Neural progenitor cell (in vitro differentiated cells): ENCODE data around the gene CHST8. TPM values are rescaled to one million over a fixed set of nuclear protein-coding genes. Genes with fewer than 3 reads are reported as not detected.

Experiments used
- DNase-seq: peaks from one replicate; pipeline ENCODE4 v3.0.0-alpha.2; 2016; ENCODE audit warnings: low spot score
- H2AFZ ChIP-seq: fragments of 200-600 bp; sonication (generic); replicated peaks from 2 replicates; pipeline ENCODE4 v1.6.1; 2016; ENCODE audit warnings: antibody characterized with exemption
- H3F3A ChIP-seq: fragments of 200-600 bp; sonication (generic); 2 replicates; pipeline ENCODE4 v1.6.1; 2016; ENCODE audit warnings: antibody characterized with exemption, low read depth
- H3K27ac ChIP-seq: fragments of 200-600 bp; sonication (generic); 2 replicates; pipeline ENCODE4 v1.5.1; 2016; ENCODE audit warnings: mild to moderate bottlenecking
- H3K27me3 ChIP-seq: fragments of 200-600 bp; sonication (generic); 2 replicates; pipeline ENCODE4 v1.6.1; 2016; ENCODE audit warnings: mild to moderate bottlenecking, moderate library complexity
- H3K36me3 ChIP-seq: fragments of 200-600 bp; sonication (generic); 2 replicates; pipeline ENCODE4 v1.5.1; 2016
- H3K4me1 ChIP-seq: fragments of 200-600 bp; sonication (generic); 2 replicates; pipeline ENCODE4 v1.6.1; 2016; ENCODE audit warnings: mixed run types
- H3K4me2 ChIP-seq: fragments of 200-600 bp; sonication (generic); 2 replicates; pipeline ENCODE4 v1.6.1; 2016
- H3K4me3 ChIP-seq: fragments of 200-600 bp; sonication (generic); 2 replicates; pipeline ENCODE4 v1.5.1; 2016
- H3K79me2 ChIP-seq: fragments of 200-600 bp; sonication (generic); 2 replicates; pipeline ENCODE4 v1.6.1; 2016; ENCODE audit warnings: low read depth
- H3K9ac ChIP-seq: fragments of 200-600 bp; sonication (generic); 2 replicates; pipeline ENCODE4 v1.6.1; 2016
- H3K9me3 ChIP-seq: fragments of 200-600 bp; sonication (generic); 2 replicates; pipeline ENCODE4 v1.5.1; 2016; ENCODE audit warnings: low read depth
- H4K20me1 ChIP-seq: fragments of 200-600 bp; sonication (generic); 2 replicates; pipeline ENCODE4 v1.6.1; 2016; ENCODE audit warnings: low read depth
- H3K27ac Mint-ChIP-seq: 3 replicates; pipeline ENCODE4 v1.8.0; 2021; ENCODE audit warnings: mixed read lengths
- H3K27me3 Mint-ChIP-seq: 2 replicates; pipeline ENCODE4 v1.8.0; 2022; ENCODE audit warnings: low read depth, mild to moderate bottlenecking, inconsistent platforms, moderate library complexity, mixed read lengths; ENCODE audit not compliant: insufficient read depth
- H3K36me3 Mint-ChIP-seq: 3 replicates; pipeline ENCODE4 v1.8.0; 2021; ENCODE audit warnings: mixed read lengths
- H3K4me1 Mint-ChIP-seq: 3 replicates; pipeline ENCODE4 v1.8.0; 2021; ENCODE audit warnings: mixed read lengths
- H3K4me3 Mint-ChIP-seq: 3 replicates; pipeline ENCODE4 v1.8.0; 2021; ENCODE audit warnings: mild to moderate bottlenecking, moderate library complexity, mixed read lengths
- H3K9me3 Mint-ChIP-seq: 3 replicates; pipeline ENCODE4 v1.8.0; 2020; ENCODE audit warnings: mixed read lengths
- CTCF ChIP-seq: fragments of 200-600 bp; sonication (generic); IDR thresholded peaks from 2 replicates; pipeline ENCODE4 v1.5.1; 2017; ENCODE audit warnings: antibody characterized with exemption, mild to moderate bottlenecking
- EZH2 ChIP-seq: fragments of 200-600 bp; sonication (generic); IDR thresholded peaks from 2 replicates; pipeline ENCODE4 v1.6.1; 2017; ENCODE audit warnings: antibody characterized with exemption, mild to moderate bottlenecking, moderate library complexity
- EZH2phosphoT487 ChIP-seq: fragments of 200-600 bp; sonication (generic); IDR thresholded peaks from 2 replicates; pipeline ENCODE4 v1.6.1; 2017; ENCODE audit warnings: antibody characterized with exemption
- total RNA-seq: library from RNA; depleted of rRNA; stranded (reverse); fragments of >200 nt; gene quantifications from 2 replicates; pipeline ENCODE4 v1.2.3, GENCODE V29; 2015; ENCODE audit warnings: low replicate concordance

The CHST8 gene
- total RNA-seq, 1 donor from 2014 or later, result 0.92 TPM

- H3K27ac Mint-ChIP-seq, result no peak overlapping the region
- Histone ChIP-seq H4K20me1 (no peaks in the 10 kb centered on the region), H3K9me3 (peaks cover 13% of the 10 kb centered on the region), H3K4me1 (no peaks in the 10 kb centered on the region), H3K27me3 (no peaks in the 10 kb centered on the region), H2AFZ (peak overlapping the region; percentile 64), H3K9ac (no peak overlapping the region), H3F3A (no peaks in the 10 kb centered on the region), H3K27ac (no peak overlapping the region), H3K79me2 (no peaks in the 10 kb centered on the region), H3K4me2 (no peak overlapping the region), H3K36me3 (no peaks in the 10 kb centered on the region), H3K4me3 (no peak overlapping the region)
- DNase-seq, result no peak
- peaks cover 8% of the 10 kb centered on the region for H3K9me3 Mint-ChIP-seq
- no peaks in the 10 kb centered on the region for H3K4me1 Mint-ChIP-seq
- no peak overlapping the region for H3K4me3 Mint-ChIP-seq
- TF ChIP-seq EZH2 (no peak), CTCF (no peak), EZH2phosphoT487 (no peak)
- peaks cover 10% of the 10 kb centered on the region for H3K27me3 Mint-ChIP-seq
- H3K36me3 Mint-ChIP-seq, result no peaks in the 10 kb centered on the region
These were observed 15.2 kb upstream of the CHST8 start for GRCh38 chr19:33606556-33606955.

- peaks cover 18% of the 10 kb centered on the region for H3K27me3 ChIP-seq
- Mint-ChIP-seq H3K4me3 (no peak overlapping the region), H3K36me3 (no peaks in the 10 kb centered on the region), H3K9me3 (peaks cover 6% of the 10 kb centered on the region), H3K4me1 (no peaks in the 10 kb centered on the region), H3K27ac (no peak overlapping the region), H3K27me3 (peaks cover 4% of the 10 kb centered on the region)
- peaks cover 10% of the 10 kb centered on the region for H3K9me3 ChIP-seq
- H3K4me3 ChIP-seq, result no peak overlapping the region
- no peaks in the 10 kb centered on the region for H4K20me1 ChIP-seq
- H3F3A ChIP-seq, result no peaks in the 10 kb centered on the region
- no peak overlapping the region for H2AFZ ChIP-seq
- H3K27ac ChIP-seq, result no peak overlapping the region
- no peak for TF ChIP-seq CTCF
- no peak for TF ChIP-seq EZH2
- TF ChIP-seq EZH2phosphoT487, result no peak
- no peak overlapping the region for H3K9ac ChIP-seq
- no peaks in the 10 kb centered on the region for H3K4me1 ChIP-seq
- H3K36me3 ChIP-seq, result no peaks in the 10 kb centered on the region
- H3K79me2 ChIP-seq, result no peaks in the 10 kb centered on the region
- no peak for DNase-seq
- no peak overlapping the region for H3K4me2 ChIP-seq
These were observed 12.4 kb upstream of the CHST8 start for GRCh38 chr19:33609353-33609752.

DNA sequence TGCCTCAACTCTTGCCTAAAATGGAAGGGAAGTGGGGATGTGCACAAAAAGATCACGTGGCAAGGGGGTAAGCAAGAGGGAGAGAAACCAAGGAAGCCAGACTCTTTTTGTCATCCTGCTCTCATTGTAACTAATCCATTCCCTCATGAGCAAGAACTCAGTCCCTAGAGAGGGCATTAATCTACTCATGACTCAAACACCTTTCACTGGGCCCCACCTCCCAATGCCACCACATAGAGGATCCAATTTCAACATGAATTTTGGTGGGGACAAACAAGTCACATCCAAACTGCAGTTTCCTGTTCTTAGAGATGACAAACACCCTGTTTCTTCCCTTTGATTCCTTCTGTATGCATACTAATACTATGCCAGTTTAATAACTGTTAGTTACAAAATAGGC, 11.2 kb upstream of the CHST8 start:
- Histone ChIP-seq H3K36me3 (no peaks in the 10 kb centered on the region), H3K9ac (no peak overlapping the region), H3K4me2 (no peak overlapping the region), H3F3A (no peaks in the 10 kb centered on the region), H3K9me3 (peaks cover 10% of the 10 kb centered on the region), H4K20me1 (no peaks in the 10 kb centered on the region), H3K79me2 (no peaks in the 10 kb centered on the region), H3K4me3 (no peak overlapping the region), H2AFZ (no peak overlapping the region), H3K4me1 (no peaks in the 10 kb centered on the region), H3K27me3 (peaks cover 30% of the 10 kb centered on the region), H3K27ac (no peak overlapping the region)
- no peaks in the 10 kb centered on the region for H3K36me3 Mint-ChIP-seq
- no peak for TF ChIP-seq EZH2
- peaks cover 7% of the 10 kb centered on the region for H3K27me3 Mint-ChIP-seq
- H3K9me3 Mint-ChIP-seq, result peaks cover 6% of the 10 kb centered on the region
- DNase-seq, result no peak
- no peaks in the 10 kb centered on the region for H3K4me1 Mint-ChIP-seq
- H3K27ac Mint-ChIP-seq, result no peak overlapping the region
- H3K4me3 Mint-ChIP-seq, result no peak overlapping the region

DNA sequence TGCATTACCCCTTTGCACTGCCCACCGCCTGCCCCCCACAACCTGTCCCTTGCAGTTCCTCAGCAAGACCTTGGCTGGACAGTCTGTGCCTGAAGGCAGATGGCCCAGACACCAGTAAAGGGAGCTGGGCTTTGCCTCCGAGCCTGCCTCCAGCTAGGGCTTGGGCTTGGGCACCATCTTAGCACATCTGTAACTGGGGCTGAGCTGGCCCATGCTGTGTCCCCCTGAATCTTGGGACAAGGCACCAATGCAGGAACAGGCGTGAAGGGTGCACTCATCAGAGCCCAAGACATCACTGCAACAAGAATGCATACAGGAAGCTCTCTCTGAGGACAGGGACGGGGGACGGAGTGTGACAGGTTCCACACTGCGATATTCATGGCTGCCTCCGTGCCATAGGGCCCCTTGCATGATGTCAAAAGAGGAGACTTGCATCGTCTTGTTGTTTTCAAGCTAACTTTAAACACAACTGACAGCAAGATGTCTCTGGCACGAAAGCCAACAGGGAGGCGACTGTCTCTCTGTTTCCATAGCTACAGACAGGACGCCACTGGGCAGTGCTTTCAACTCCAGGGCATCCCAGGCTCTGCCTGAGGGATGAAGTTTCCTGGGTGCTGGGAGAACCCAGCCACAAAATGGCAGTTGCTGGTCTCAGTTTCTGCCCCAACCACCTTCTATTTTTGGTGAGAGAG, 8.7 kb upstream of the CHST8 start:
- Histone ChIP-seq H2AFZ (no peak overlapping the region), H3K9me3 (peaks cover 10% of the 10 kb centered on the region), H3K4me1 (no peaks in the 10 kb centered on the region), H3K27me3 (peaks cover 55% of the 10 kb centered on the region), H3F3A (no peaks in the 10 kb centered on the region), H3K4me2 (no peak overlapping the region), H3K79me2 (no peaks in the 10 kb centered on the region), H3K27ac (no peak overlapping the region), H3K36me3 (no peaks in the 10 kb centered on the region), H3K4me3 (no peak overlapping the region), H4K20me1 (no peaks in the 10 kb centered on the region), H3K9ac (no peak overlapping the region)
- H3K36me3 Mint-ChIP-seq, result no peaks in the 10 kb centered on the region
- TF ChIP-seq CTCF, result no peak
- TF ChIP-seq EZH2phosphoT487, result no peak
- no peak for TF ChIP-seq EZH2
- no peak overlapping the region for H3K4me3 Mint-ChIP-seq
- no peak for DNase-seq
- no peaks in the 10 kb centered on the region for H3K4me1 Mint-ChIP-seq
- peaks cover 8% of the 10 kb centered on the region for H3K27me3 Mint-ChIP-seq
- H3K27ac Mint-ChIP-seq, result no peak overlapping the region
- peaks cover 6% of the 10 kb centered on the region for H3K9me3 Mint-ChIP-seq
